Upper lobe of right lung (tissue), 1 donor: ENCODE data around the gene FAM193B. TPM values are rescaled to one million over a fixed set of nuclear protein-coding genes. Genes with fewer than 3 reads are reported as not detected.
"Not testable (repeated sequence)": the region's sequence is repeated elsewhere in the genome, so short reads cannot be mapped to it uniquely, and the experiment has no call there.

Experiments used
- ATAC-seq: fragments of 200-7000 bp; cut with Tn5 transposase; one replicate; pipeline ENCODE4 v1.9.1; 2020; ENCODE audit warnings: mild to moderate bottlenecking, moderate library complexity
- DNase-seq: peaks from one replicate; pipeline ENCODE4 v3.0.0-alpha.2; 2020
- H3K27ac ChIP-seq: fragments of 200-600 bp; one replicate; pipeline ENCODE4 v1.8.0; 2022
- H3K27me3 ChIP-seq: fragments of 200-600 bp; one replicate; pipeline ENCODE4 v1.8.0; 2022; ENCODE audit warnings: mild to moderate bottlenecking
- H3K36me3 ChIP-seq: fragments of 200-600 bp; one replicate; pipeline ENCODE4 v1.8.0; 2022
- H3K4me1 ChIP-seq: fragments of 200-600 bp; one replicate; pipeline ENCODE4 v1.8.0; 2022
- H3K4me3 ChIP-seq: fragments of 200-600 bp; one replicate; pipeline ENCODE4 v1.8.0; 2022; ENCODE audit warnings: mild to moderate bottlenecking
- H3K9me3 ChIP-seq: fragments of 200-600 bp; one replicate; pipeline ENCODE4 v1.8.0; 2022
- CTCF ChIP-seq: fragments of 200-600 bp; IDR thresholded peaks from one replicate; pipeline ENCODE4 v1.8.0; 2022; ENCODE audit warnings: antibody characterized with exemption
- intact Hi-C: fragments of 100-400 bp; cut with DNase I; formaldehyde crosslinking; loops from one replicate; pipeline ENCODE4 v1.11.0; 2022
- total RNA-seq: library from RNA; stranded (reverse); fragmentation: NEBNext Ultra II Directional; extraction: Animal tissue kit (Norgen Biotek cat#: 25700); gene quantifications from one replicate; pipeline ENCODE4 v1.2.1, GENCODE V29; 2021
- donor health status: DM: no; HTN: yes; CAD: no; lungs with severe emphysema.

The FAM193B gene
- total RNA-seq, 1 donor from 2014 or later = 76.3 TPM

DNA sequence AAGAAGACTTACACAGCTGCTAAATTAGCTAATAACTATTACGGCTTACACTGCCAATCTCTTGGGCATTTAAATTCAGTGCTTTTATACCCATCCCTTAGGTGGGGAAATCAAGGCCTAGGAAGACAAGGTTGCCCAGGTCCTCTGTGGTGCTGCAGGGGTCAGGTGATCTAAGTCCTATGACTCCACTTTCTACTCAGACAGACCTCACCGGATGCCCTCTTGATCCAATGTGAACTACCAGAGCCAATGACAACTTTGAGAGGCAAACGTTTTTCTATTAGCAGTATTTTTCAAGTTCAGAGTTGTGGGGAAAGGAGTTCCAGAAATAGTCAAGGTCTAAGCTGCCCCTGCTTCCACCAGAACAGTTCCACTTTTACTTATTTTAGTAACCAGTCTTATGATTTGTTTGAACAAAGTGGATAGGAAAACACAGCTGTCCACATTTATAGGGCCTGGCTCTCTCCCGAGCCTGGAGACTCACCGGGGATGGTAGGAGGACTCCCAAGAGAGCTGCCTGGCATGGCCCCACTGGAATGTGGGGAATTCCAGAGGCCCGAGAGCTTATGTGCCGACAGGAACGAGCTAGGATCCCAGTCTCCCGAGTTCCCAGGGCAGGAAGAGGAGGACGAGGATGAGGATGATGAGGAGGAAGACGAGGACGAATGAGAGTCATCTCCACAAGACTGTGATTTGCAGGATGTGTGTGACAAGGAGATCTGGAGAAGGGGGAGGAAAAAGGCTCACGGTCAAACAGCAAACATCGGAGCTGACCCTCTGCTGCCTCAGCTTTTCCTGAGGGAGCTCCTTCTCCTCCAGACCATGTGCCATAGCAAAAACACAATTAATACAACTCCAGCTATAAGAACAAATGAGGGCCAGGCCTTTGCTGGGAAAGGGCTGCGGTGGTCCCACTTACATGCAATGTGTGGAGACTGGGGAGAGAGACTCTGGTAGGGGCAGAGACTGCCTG, 16.7 kb downstream of the FAM193B start:
- Histone ChIP-seq H3K4me1 (peaks cover 20% of the 10 kb centered on the region), H3K36me3 (peaks cover 60% of the 10 kb centered on the region), H3K27me3 (no peaks in the 10 kb centered on the region), H3K27ac (no peak overlapping the region), H3K9me3 (no peaks in the 10 kb centered on the region), H3K4me3 (no peak overlapping the region)
- DNase-seq (no peak), ATAC-seq (peak; percentile 76)
- intact Hi-C loops = no loop called here
- no peak for TF ChIP-seq CTCF

DNA sequence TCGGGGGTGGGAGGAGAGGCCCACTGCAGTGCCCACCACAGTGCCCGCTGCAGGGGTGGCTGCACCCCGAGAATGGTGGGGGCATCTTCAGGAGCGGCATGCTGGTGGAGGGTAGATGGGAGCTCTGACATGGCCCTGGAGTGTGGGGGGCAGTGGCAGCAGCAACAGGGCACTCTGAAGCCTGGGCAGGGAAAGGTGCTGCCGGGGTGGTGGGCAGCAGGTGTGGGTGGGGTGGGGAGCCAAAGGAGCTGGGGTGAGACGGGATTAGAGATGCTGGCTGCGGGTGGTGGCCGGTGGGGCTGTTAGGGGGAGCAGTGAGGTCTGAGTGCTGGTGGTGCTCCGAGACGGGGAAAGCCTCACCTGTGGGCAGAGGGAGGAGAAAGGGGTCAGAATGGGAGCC, 18.0 kb downstream of the FAM193B start:
- H3K4me3 ChIP-seq = no peak overlapping the region
- peaks cover 20% of the 10 kb centered on the region for H3K4me1 ChIP-seq
- H3K27ac ChIP-seq = no peak overlapping the region

DNA sequence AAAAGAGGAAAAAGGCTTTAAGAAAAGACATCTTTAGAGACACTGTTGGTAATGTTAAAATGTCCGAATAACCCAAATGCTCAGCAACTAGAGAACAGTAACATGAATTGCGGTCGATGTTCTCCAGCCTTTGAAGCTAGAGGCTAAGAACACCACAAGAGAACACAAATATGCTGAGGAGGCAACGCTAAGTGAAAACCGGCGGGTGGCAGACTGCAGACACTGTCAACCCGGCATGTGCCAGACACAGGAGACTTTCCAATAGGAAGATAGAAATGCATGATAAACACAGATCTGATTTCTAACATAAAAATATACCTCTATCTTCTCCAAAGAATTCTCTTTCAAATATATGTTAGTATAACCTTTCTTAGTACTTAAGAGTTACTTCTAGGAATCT, 19.2 kb downstream of the FAM193B start:
- H3K27me3 ChIP-seq = no peaks in the 10 kb centered on the region
- H3K36me3 ChIP-seq = peaks cover 77% of the 10 kb centered on the region
- DNase-seq (no peak), ATAC-seq (no peak)
- H3K4me1 ChIP-seq = peaks cover 20% of the 10 kb centered on the region
- no peak for TF ChIP-seq CTCF
- no peak overlapping the region for H3K4me3 ChIP-seq
- H3K9me3 ChIP-seq = no peaks in the 10 kb centered on the region
- H3K27ac ChIP-seq = no peak overlapping the region
- intact Hi-C loops = no loop called here

More for the DNA sequence above, 18.0 kb downstream of the FAM193B start:
- DNase-seq = no peak
- peaks cover 65% of the 10 kb centered on the region for H3K36me3 ChIP-seq
- no peak for ATAC-seq
- H3K9me3 ChIP-seq = no peaks in the 10 kb centered on the region
- intact Hi-C loops = no loop called here
- no peak for TF ChIP-seq CTCF
- no peaks in the 10 kb centered on the region for H3K27me3 ChIP-seq

DNA sequence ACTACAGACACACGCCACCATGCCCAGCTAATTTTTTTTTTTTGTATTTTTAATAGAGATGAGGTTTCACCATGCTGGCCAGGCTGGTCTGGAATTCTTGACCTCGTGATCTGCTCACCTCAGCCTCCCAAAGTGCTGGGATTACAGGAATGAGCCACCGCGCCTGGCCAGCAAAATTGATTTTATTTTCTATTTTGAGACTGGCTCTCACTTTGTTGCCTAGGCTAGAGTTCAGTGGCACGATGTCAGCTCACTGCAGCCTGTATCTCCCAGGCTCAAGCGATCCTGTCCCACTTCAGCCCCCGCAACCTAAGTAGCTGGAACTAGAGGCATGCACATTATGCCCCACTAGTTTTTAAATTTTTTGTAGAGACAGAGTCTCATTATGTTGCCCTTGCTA, 19.9 kb downstream of the FAM193B start:
- H3K27ac ChIP-seq, intact Hi-C loops, H3K27me3 ChIP-seq, DNase-seq, ATAC-seq, H3K9me3 ChIP-seq, H3K4me3 ChIP-seq: not testable (repeated sequence)
- Histone ChIP-seq H3K4me1 (peaks cover 20% of the 10 kb centered on the region), H3K36me3 (peaks cover 84% of the 10 kb centered on the region)

DNA sequence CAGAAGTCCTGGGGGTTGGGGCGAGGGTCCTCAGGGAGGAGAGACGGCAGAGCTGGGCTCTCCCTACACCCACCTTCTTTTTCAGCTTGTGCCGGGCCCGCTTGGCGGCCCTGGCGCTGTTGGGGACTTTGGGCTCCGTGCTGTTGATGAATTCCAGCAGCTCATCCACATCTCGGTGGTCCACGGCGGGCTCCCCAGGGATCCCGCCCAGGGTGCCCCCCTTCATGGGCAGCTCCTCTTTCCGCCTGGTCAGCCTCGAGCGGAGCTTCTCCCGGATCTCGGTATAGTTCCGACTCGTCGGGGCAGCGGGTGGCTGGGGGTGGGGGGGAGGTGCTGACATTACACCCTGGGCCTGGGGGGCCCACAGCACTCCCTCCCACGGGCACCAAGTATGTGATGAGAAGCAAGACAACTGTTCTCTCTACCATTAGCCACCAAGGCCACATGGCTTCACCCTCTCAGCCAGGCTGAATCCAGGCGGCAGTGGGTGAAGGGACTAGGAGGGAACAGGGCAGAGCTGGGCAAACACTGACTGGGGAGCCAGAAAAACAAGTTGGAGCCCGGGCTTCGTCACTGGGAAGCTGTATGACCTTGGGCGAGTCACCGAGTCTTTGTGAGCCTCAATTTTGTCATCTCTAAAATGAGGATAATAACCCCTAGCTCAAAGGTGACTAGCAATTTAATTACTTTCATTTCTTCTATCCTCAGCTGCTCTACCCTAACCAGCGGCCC, 23.0 kb downstream of the FAM193B start:
- no peak overlapping the region for H3K27ac ChIP-seq
- intact Hi-C loops = no loop called here
- H3K36me3 ChIP-seq = peaks cover 87% of the 10 kb centered on the region
- TF ChIP-seq CTCF = no peak
- no peak for DNase-seq
- H3K4me3 ChIP-seq = no peak overlapping the region
- no peak for ATAC-seq
- H3K4me1 ChIP-seq = no peaks in the 10 kb centered on the region
- H3K27me3 ChIP-seq = no peaks in the 10 kb centered on the region
- no peaks in the 10 kb centered on the region for H3K9me3 ChIP-seq

DNA sequence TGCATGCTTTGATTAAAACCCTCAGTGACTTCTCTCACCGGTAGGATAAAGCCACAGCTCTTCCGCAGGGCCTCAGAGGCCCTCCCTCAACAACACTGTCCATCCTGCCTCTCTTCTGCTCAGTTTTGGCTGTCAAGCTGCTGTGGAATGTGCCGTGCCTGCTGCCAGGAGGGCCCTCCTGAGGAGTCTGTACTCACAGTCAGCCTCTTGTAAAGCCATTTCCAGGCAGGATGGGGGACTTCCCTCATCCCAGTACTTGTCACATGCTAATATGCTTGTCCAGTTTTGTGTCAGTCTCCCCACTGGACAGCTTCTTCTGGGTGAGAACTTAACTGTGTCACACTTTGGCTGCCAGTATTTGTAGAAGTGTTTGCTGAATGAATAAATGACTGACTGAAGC, 23.7 kb downstream of the FAM193B start:
- Histone ChIP-seq H3K9me3 (no peaks in the 10 kb centered on the region), H3K27ac (no peak overlapping the region), H3K27me3 (no peaks in the 10 kb centered on the region), H3K4me1 (no peaks in the 10 kb centered on the region), H3K36me3 (peaks cover 87% of the 10 kb centered on the region), H3K4me3 (no peak overlapping the region)
- intact Hi-C loops = no loop called here
- TF ChIP-seq CTCF = no peak
- peak; percentile 70 for ATAC-seq
- DNase-seq = peak; percentile 26
